ENCODE data around the gene TTLL11. TPM values are rescaled to one million over a fixed set of nuclear protein-coding genes. Genes with fewer than 3 reads are reported as not detected.

TTLL11 gene
- total and polyA plus RNA-seq, 2 of the 8 experiments (the other 6 are each of a cell fraction or from before 2014, with no cell fraction given): 0.56 to 0.80 TPM

DNA sequence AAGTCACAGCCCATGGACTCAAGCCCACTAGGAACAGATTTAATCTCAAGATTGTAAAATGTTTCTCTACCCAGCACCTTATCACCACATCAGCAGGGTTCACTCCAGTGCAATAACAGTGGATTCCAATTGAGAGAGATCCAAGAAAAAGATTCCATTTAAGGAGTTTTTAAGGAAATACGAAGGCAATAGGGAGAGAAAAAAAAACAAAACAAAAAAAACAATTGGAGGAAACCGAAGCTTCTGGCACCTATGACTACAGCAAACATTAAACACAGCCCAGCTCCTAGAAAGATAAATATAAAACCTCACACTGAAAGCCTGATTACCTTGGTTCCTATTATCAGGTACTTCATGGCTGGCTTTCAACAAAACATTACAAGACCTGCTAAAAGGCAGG lies 249.0 kb downstream of the TTLL11 start:
- CTCF ChIA-PET (ENCODE audit: partially characterized antibody): interaction anchor here (0.7 to 1.9 kb wide), 3 partner anchors 18 to 99 kb away, joined by 4 to 5 read pairs (median 4); no protein-coding TSS in a partner anchor

More for the DNA sequence above, 249.0 kb downstream of the TTLL11 start:
- no peaks in the 10 kb centered on the region for H3K36me3 ChIP-seq (ENCODE audit: control insufficient read depth in 2 of 4, insufficient read depth in 4 of 4, low read length in 3 of 4)
- no peak overlapping the region for H3K18ac ChIP-seq (ENCODE audit: extremely low read depth, low read length)
- DNase-seq (ENCODE audit: low read depth in 1 of 2, low spot score in 2 of 2) (no peak), FAIRE-seq (no peak)
- no peaks in the 10 kb centered on the region for H3K23me2 ChIP-seq (ENCODE audit: low read depth, low read length)
- H3K4ac ChIP-seq (replicated peaks; ENCODE audit: insufficient read length, low read depth, low read length): no peak overlapping the region
- H3K79me1 ChIP-seq (ENCODE audit: low read depth, low read length): no peaks in the 10 kb centered on the region
- no peak overlapping the region for H2BK20ac ChIP-seq (ENCODE audit: low read length)
- no peak overlapping the region for H2BK12ac ChIP-seq (ENCODE audit: low read depth, low read length)
- WGBS, 2 experiments (ENCODE audit: extremely low coverage in 1 of 2, insufficient coverage in 1 of 2, insufficient read length in 1 of 2, insufficient replicate concordance in 2 of 2, low coverage in 1 of 2, low lambda C conversion rate in 2 of 2, missing lambda C conversion rate in 1 of 2): 89% methylated on average over 2 of the region's 2 CpGs; no CpG with 5 or more reads in 1 of the 2 experiments
- H4K5ac ChIP-seq (ENCODE audit: insufficient read length, low read depth, low read length): no peak overlapping the region
- H3K79me2 ChIP-seq (ENCODE audit: control insufficient read depth in 1 of 2, insufficient read depth in 2 of 2, low read length in 2 of 2): no peaks in the 10 kb centered on the region
- H2BK120ac ChIP-seq (replicated peaks; ENCODE audit: low read depth, low read length): no peak overlapping the region
- no peak overlapping the region for H3K4me2 ChIP-seq (ENCODE audit: insufficient read depth in 1 of 2, low read depth in 2 of 2, low read length in 2 of 2)
- no peak overlapping the region for H2BK5ac ChIP-seq (ENCODE audit: low read depth, low read length)
- no peak overlapping the region for H3K4me3 ChIP-seq (ENCODE audit: extremely low read depth in 1 of 4, insufficient read depth in 2 of 4, low read depth in 3 of 4, low read length in 4 of 4)
- no peaks in the 10 kb centered on the region; a peak in 2 of 4 replicates for H3K9me3 ChIP-seq (ENCODE audit: insufficient read depth in 2 of 2, low read depth in 1 of 2, low read length in 1 of 2)
- H4K91ac ChIP-seq (replicated peaks; ENCODE audit: insufficient read length, low read length): no peak overlapping the region
- H3K4me1 ChIP-seq (replicated peaks in 1 of 4; ENCODE audit: control insufficient read depth in 3 of 4, insufficient read depth in 4 of 4, low read length in 3 of 4): no peaks in the 10 kb centered on the region
- H3K56ac ChIP-seq (replicated peaks; ENCODE audit: insufficient read length, low read depth, low read length): no peak overlapping the region
- H2BK15ac ChIP-seq (ENCODE audit: low read length): no peak overlapping the region
- no peak overlapping the region for H3K27ac ChIP-seq (ENCODE audit: low read depth, low read length)
- no peaks in the 10 kb centered on the region for H4K20me1 ChIP-seq (replicated peaks in 1 of 2; ENCODE audit: control insufficient read depth in 1 of 2, insufficient read depth in 2 of 2, low read length in 2 of 2)
- POLR2A ChIA-PET (ENCODE audit: partially characterized antibody): no interaction called here
- TF ChIP-seq BCL11A (IDR thresholded peaks at IDR 0.05; ENCODE audit: low read depth in 2 of 2, low read length in 2 of 2): no peak
- no peak for TF ChIP-seq SIRT6 (IDR thresholded peaks at IDR 0.05; ENCODE audit: low read length)
- no peak overlapping the region for H4K8ac ChIP-seq (ENCODE audit: extremely low read depth, insufficient read depth, low read length)
- no peak overlapping the region for H3K23ac ChIP-seq (ENCODE audit: insufficient read length)
- no peak overlapping the region for H2AFZ ChIP-seq (ENCODE audit: low read length)
- H3K27me3 ChIP-seq (replicated peaks in 1 of 4; ENCODE audit: control insufficient read depth in 3 of 4, extremely low read depth in 1 of 4, insufficient read depth in 3 of 4, low read length in 3 of 4): no peaks in the 10 kb centered on the region
- H3K9ac ChIP-seq (replicated peaks in 1 of 4; ENCODE audit: extremely low read depth in 1 of 4, low read depth in 3 of 4, low read length in 3 of 4): no peak overlapping the region
- H3K14ac ChIP-seq (ENCODE audit: insufficient read length): no peak overlapping the region
- H2AK5ac ChIP-seq (ENCODE audit: low read depth, low read length): no peak overlapping the region

All from H1 (cell line).